Iris pigment epithelial cell (primary cell): ENCODE measurements around the gene TMEM63B.
"Not testable (repeated sequence)": the region's sequence is repeated elsewhere in the genome, so short reads cannot be mapped to it uniquely, and the experiment has no call there.

Experiments used
- DNase-seq: peaks from one replicate; pipeline ENCODE4 v3.0.0-alpha.2; 2011; ENCODE audit warnings: low read depth

Gene TMEM63B

GRCh38 chr6:44127186-44128019 is at the start of gene TMEM63B, which contains the start of gene MRPL14:
Gene TMEM63B, plus strand, starts transcription at chr6:44127554. Its CDS starts 7,031 bp downstream, at chr6:44134585.
Gene MRPL14, minus strand, starts transcription at chr6:44127452. Its CDS starts 10,841 bp downstream, at chr6:44116611.
- DNase-seq = peak; percentile 86

GRCh38 chr6:44078219-44078826 is 49.0 kb upstream of the TMEM63B start:
- DNase-seq = no peak

- DNase-seq = no peak
Measured at GRCh38 chr6:44078827-44079671, 48.3 kb upstream of the TMEM63B start.

GRCh38 chr6:44079672-44080071 is 47.7 kb upstream of the TMEM63B start:
- DNase-seq = no peak

- no peak for DNase-seq
Measured at GRCh38 chr6:44080561-44081521, 46.5 kb upstream of the TMEM63B start.

- DNase-seq = no peak
Measured at GRCh38 chr6:44081753-44082152, 45.6 kb upstream of the TMEM63B start.

GRCh38 chr6:44082872-44083321 is 44.5 kb upstream of the TMEM63B start:
- DNase-seq = no peak

GRCh38 chr6:44084231-44085014 is 42.9 kb upstream of the TMEM63B start:
- peak; percentile 73 for DNase-seq

GRCh38 chr6:44085219-44085618 is 42.1 kb upstream of the TMEM63B start:
- no peak for DNase-seq

GRCh38 chr6:44086931-44087574 is 40.3 kb upstream of the TMEM63B start:
- no peak for DNase-seq

GRCh38 chr6:44087623-44088022 is 39.7 kb upstream of the TMEM63B start:
- no peak for DNase-seq

- no peak for DNase-seq
Measured at GRCh38 chr6:44088827-44089590, 38.3 kb upstream of the TMEM63B start.

GRCh38 chr6:44090465-44090864 is 36.9 kb upstream of the TMEM63B start:
- no peak for DNase-seq

GRCh38 chr6:44091356-44091755 is 36.0 kb upstream of the TMEM63B start:
- not testable (repeated sequence) for DNase-seq

GRCh38 chr6:44091981-44092884 is 35.1 kb upstream of the TMEM63B start:
- DNase-seq = no peak

- DNase-seq = no peak
Measured at GRCh38 chr6:44093066-44093465, 34.3 kb upstream of the TMEM63B start.

- DNase-seq = no peak
Measured at GRCh38 chr6:44093750-44094402, 33.5 kb upstream of the TMEM63B start.
